Heart right ventricle (tissue), 16 donors: Measurements from ENCODE around the gene CIBAR2. TPM values are rescaled to one million over a fixed set of nuclear protein-coding genes. Genes with fewer than 3 reads are reported as not detected.

Experiments used
- ATAC-seq, 8 donors: fragments of 200-7000 bp; cut with Tn5 transposase; one replicate each; pipeline ENCODE4 v1.9.1; 2020; ENCODE audit warnings: mild to moderate bottlenecking in 8 of 8, moderate library complexity in 8 of 8, moderate number of reproducible peaks in 1 of 8
- DNase-seq, 2 donors: peaks; one replicate each; pipeline ENCODE4 v3.0.0-alpha.2; 2020
- H3K27ac ChIP-seq, 10 donors: fragments of 200-600 bp; sonication (generic) in 2 of 10; one replicate each; pipeline versions ENCODE4 v1.5.0 to v1.8.0; 2020 to 2022; ENCODE audit warnings: mild to moderate bottlenecking in 3 of 10
- H3K27me3 ChIP-seq, 7 donors: fragments of 200-600 bp; one replicate each; pipeline ENCODE4 v1.8.0; 2021 to 2022; ENCODE audit warnings: mild to moderate bottlenecking in 2 of 7
- H3K36me3 ChIP-seq, 9 donors: fragments of 200-600 bp; sonication (generic) in 1 of 9; one replicate each; pipeline versions ENCODE4 v1.5.0 to v1.8.0; 2020 to 2022; ENCODE audit warnings: mild to moderate bottlenecking in 2 of 9
- H3K4me1 ChIP-seq, 9 donors: fragments of 200-600 bp; sonication (generic) in 1 of 9; one replicate each; pipeline versions ENCODE4 v1.5.0 to v1.8.0; 2020 to 2022; ENCODE audit warnings: mild to moderate bottlenecking in 4 of 9
- H3K4me3 ChIP-seq, 10 donors: fragments of 200-600 bp; sonication (generic) in 2 of 10; one replicate each; pipeline versions ENCODE4 v1.5.0 to v1.8.0; 2020 to 2022; ENCODE audit warnings: mild to moderate bottlenecking in 7 of 10, moderate library complexity in 2 of 10
- H3K9me3 ChIP-seq, 11 donors: fragments of 200-600 bp in 10 of 11; sonication (generic) in 2 of 11; one replicate each; pipeline versions ENCODE4 v1.5.0 to v1.8.0; 2013 to 2022; ENCODE audit warnings: mild to moderate bottlenecking in 2 of 11, control low read depth in 1 of 11, moderate library complexity in 1 of 11
- CTCF ChIP-seq, 9 donors: fragments of 200-600 bp; sonication (generic) in 2 of 9; IDR thresholded peaks; one replicate each; pipeline versions ENCODE4 v1.5.0 to v1.8.0; 2021 to 2022; ENCODE audit warnings: antibody characterized with exemption in 9 of 9, mild to moderate bottlenecking in 5 of 9, moderate library complexity in 1 of 9
- WGBS, 2 donors: extraction: QIAGEN DNeasy Blood & Tissue Kit; methylation state at CpG; one replicate each; pipeline ENCODE4 v1.1.7; 2013; ENCODE audit warnings: inconsistent platforms in 1 of 2; 5-methylcytosine and 5-hydroxymethylcytosine counted together
- intact Hi-C, 10 donors: fragments of 100-400 bp; cut with DNase I; formaldehyde crosslinking; loops; one replicate each; pipeline versions ENCODE4 v1.11.1 to v1.14.2; 2022
- polyA plus RNA-seq, 2 donors: library from polyadenylated mRNA; stranded (reverse); fragments of 200-250 nt; gene quantifications; one replicate each; pipeline ENCODE4 v1.2.3, GENCODE V29; 2013
- total RNA-seq, 10 donors: library from RNA; stranded (reverse); fragmentation: NEBNext Ultra II Directional in 3 of 10; extraction: Animal tissue kit (Norgen Biotek cat#: 25700) in 3 of 10; gene quantifications; one replicate each; pipeline versions ENCODE4 v1.2.1 to v1.2.4, GENCODE V29; 2021 to 2023
- donor health status: Arrhythmogenic right ventricular cardiomyopathy.
- donor health status: ischemic (EF 13 %, LVEDD 7.1; RV severe dilation, severe dysfunction).
- donor health status: healthy with polysubstance abuse.
- donor health status: DM: no; HTN: yes; CAD: no.
- donor health status: DM: no; HTN: no; CAD: no.
- donor health status: ischemic (EF 25% LVEDD 6.9; RV normal size, moderate dysfunction).
- donor health status: ischemic (EF 25% LVEDD 5.7; RV mildly dilated, moderate dysfunction).
- donor health status: healthy.
- donor health status: DM: yes; HTN: yes; CAD: no.
- donor health status: Ischemic cardiomyopathy.
- donor health status: ischemic (EF 35%, LVEDD 5.7; RV mildly dilated, moderate dysfunction).
- donor health status: nonischemic (EF 11% LVEDD 7.7; RV severe dilation, severe dysfunction).
- donor health status: DM: yes; HTN: yes; CAD: no.
- donor health status: PGD.
- donor health status: ischemic (EF 29% LVEDD 5.4; RV normal size, mild dysfunction).
- donor health status: nonischemic (EF 23%, LVEDD 6.1; RV moderate dilation, normal function).

Gene CIBAR2
- total and polyA plus RNA-seq, 12 donors: not detected

GRCh38 chr16:85049706-85050305, 62.5 kb downstream of the CIBAR2 start:
- no peak for TF ChIP-seq CTCF (IDR thresholded peaks at IDR 0.05)
- peaks cover 0 to 8% (median 0%) of the 10 kb centered on the region in 9 donors for H3K36me3 ChIP-seq
- ATAC-seq: no peak
- H3K4me3 ChIP-seq: no peak overlapping the region
- no peaks in the 10 kb centered on the region for H3K9me3 ChIP-seq
- H3K27ac ChIP-seq: no peak overlapping the region
- DNase-seq: no peak
- H3K27me3 ChIP-seq: no peaks in the 10 kb centered on the region
- intact Hi-C loops: no loop called here
- H3K4me1 ChIP-seq: peaks cover 0 to 57% (median 15%) of the 10 kb centered on the region in 9 donors
- WGBS, 2 donors: 88 to 93% methylated on average over 15 of the region's 15 CpGs

- H3K4me1 ChIP-seq: peaks cover 0 to 51% (median 15%) of the 10 kb centered on the region in 9 donors
- no peaks in the 10 kb centered on the region for H3K9me3 ChIP-seq
- TF ChIP-seq CTCF (IDR thresholded peaks at IDR 0.05): no peak
- H3K27me3 ChIP-seq: no peaks in the 10 kb centered on the region
- H3K4me3 ChIP-seq: no peak overlapping the region
- WGBS, 2 donors: 89 to 95% methylated on average over 17 of the region's 17 CpGs
- ATAC-seq (no peak), DNase-seq (no peak)
- H3K27ac ChIP-seq: no peak overlapping the region
- peaks cover 0 to 8% (median 0%) of the 10 kb centered on the region in 9 donors for H3K36me3 ChIP-seq
- intact Hi-C loops: no loop called here
Observed at GRCh38 chr16:85048921-85049562, 63.2 kb downstream of the CIBAR2 start.

Other genes starting within 250 kb of the CIBAR2 start
- 10 to 100 TPM; 36.2 to 55.5 (median 43.2) TPM for gene ZDHHC7, start 100.9 kb downstream of the CIBAR2 start, total RNA-seq
- 10 to 100 TPM; 15.1 to 16.6 TPM for gene ZDHHC7, start 100.9 kb downstream of the CIBAR2 start, polyA plus RNA-seq
- gene KIAA0513, start 84.7 kb downstream of the CIBAR2 start, total RNA-seq: 10 to 100 TPM in 2 of 10 donors, 1 to 10 TPM in 8; 5.9 to 10.9 (median 8.5) TPM
- 1 to 10 TPM; 2.4 to 3.1 TPM for gene KIAA0513, start 84.7 kb downstream of the CIBAR2 start, polyA plus RNA-seq